Chondrocyte (in vitro differentiated cells): ENCODE measurements around the gene MELK. TPM values are rescaled to one million over a fixed set of nuclear protein-coding genes. Genes with fewer than 3 reads are reported as not detected.
"Not testable (repeated sequence)": the region's sequence is repeated elsewhere in the genome, so short reads cannot be mapped to it uniquely, and the experiment has no call there.

Experiments used
- DNase-seq: peaks from one replicate; pipeline ENCODE4 v3.0.0; 2021; ENCODE audit warnings: mixed read lengths, low spot score
- H3K27ac Mint-ChIP-seq: one replicate; pipeline ENCODE4 v1.8.0; 2021; ENCODE audit warnings: mild to moderate bottlenecking, moderate library complexity, mixed read lengths; ENCODE audit not compliant: unreplicated experiment
- H3K27me3 Mint-ChIP-seq: 2 replicates; pipeline ENCODE4 v1.8.0; 2021; ENCODE audit warnings: low read depth, mixed read lengths
- H3K36me3 Mint-ChIP-seq: 2 replicates; pipeline ENCODE4 v1.8.0; 2021; ENCODE audit warnings: low read depth, mixed read lengths
- H3K4me1 Mint-ChIP-seq: 2 replicates; pipeline ENCODE4 v1.8.0; 2021; ENCODE audit warnings: low read depth, mild to moderate bottlenecking, mixed read lengths
- H3K4me3 Mint-ChIP-seq: one replicate; pipeline ENCODE4 v1.8.0; 2021; ENCODE audit warnings: mild to moderate bottlenecking, moderate library complexity, mixed read lengths; ENCODE audit not compliant: unreplicated experiment
- H3K9me3 Mint-ChIP-seq: 2 replicates; pipeline ENCODE4 v1.8.0; 2021; ENCODE audit warnings: low read depth, mixed read lengths
- long read RNA-seq: library from polyadenylated mRNA; stranded (forward); transcript quantifications from one replicate; pipeline ENCODE4 v2.0.0, GENCODE V29; 2021
- total RNA-seq: library from RNA; stranded (reverse); gene quantifications from 3 replicates; pipeline ENCODE4 v1.2.1, GENCODE V29; 2021
- TF ChIP-seq, protein P1 (sequence below): fragments of 200-600 bp; sonication (generic); IDR thresholded peaks from 2 replicates; pipeline ENCODE4 v1.5.0; 2021; ENCODE audit warnings: antibody characterized with exemption, mild to moderate bottlenecking, moderate library complexity

Gene MELK
- 9.5 to 12.6 TPM (median 10.4 TPM) in 3 replicates for total RNA-seq
- long read RNA-seq, partial matches to known transcripts = 1 of 26 reads
- long read RNA-seq, other reads (novel, unspliced or antisense) = 17 of 26 reads

DNA sequence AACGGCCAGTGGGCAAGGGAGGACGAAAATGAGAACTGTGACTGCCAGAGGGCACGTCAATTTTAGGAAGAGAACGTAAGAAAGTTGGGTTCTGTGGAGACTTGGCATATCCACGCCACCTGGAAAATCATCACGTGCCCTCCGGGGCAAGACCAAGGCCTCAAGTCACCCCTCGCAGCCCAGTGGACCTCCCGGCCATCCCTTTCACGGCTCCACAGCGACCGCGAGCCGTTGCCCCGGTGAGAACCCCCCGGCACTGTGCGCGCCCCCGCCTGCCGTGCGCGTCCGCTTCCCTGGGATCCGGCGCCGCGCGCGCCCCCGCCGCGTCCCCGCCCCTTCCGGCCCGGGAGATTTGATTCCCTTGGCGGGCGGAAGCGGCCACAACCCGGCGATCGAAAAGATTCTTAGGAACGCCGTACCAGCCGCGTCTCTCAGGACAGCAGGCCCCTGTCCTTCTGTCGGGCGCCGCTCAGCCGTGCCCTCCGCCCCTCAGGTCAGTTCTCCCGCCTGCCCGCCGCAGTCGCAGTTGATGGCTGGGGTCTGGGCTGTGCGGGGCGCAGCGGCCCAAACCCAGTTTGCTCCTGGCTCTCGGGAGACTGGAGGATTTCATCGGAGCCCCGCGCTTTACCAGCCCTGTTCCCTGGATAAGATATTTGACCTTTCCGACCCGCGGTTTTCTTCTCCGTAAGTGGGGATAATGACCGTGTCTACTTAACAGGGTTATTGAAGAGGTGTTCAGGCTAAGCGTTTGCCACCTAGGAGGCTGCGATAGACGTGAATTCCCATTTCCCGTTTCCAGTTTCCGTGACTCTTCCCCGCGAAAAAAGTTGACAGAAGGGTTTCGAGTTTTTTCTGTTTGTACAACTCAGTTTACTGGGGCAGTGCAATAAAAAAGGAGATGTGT is at the start of gene MELK:
Gene MELK, plus strand, starts transcription at position 381 of the 904 bp plus-strand sequence. CDS start 8,787 bp downstream, outside the sequence.
- peak; percentile 87 for DNase-seq
- H3K9me3 Mint-ChIP-seq = no peaks in the 10 kb centered on the region
- TF ChIP-seq, protein P1, sequence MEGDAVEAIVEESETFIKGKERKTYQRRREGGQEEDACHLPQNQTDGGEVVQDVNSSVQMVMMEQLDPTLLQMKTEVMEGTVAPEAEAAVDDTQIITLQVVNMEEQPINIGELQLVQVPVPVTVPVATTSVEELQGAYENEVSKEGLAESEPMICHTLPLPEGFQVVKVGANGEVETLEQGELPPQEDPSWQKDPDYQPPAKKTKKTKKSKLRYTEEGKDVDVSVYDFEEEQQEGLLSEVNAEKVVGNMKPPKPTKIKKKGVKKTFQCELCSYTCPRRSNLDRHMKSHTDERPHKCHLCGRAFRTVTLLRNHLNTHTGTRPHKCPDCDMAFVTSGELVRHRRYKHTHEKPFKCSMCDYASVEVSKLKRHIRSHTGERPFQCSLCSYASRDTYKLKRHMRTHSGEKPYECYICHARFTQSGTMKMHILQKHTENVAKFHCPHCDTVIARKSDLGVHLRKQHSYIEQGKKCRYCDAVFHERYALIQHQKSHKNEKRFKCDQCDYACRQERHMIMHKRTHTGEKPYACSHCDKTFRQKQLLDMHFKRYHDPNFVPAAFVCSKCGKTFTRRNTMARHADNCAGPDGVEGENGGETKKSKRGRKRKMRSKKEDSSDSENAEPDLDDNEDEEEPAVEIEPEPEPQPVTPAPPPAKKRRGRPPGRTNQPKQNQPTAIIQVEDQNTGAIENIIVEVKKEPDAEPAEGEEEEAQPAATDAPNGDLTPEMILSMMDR = no peak
- H3K27ac Mint-ChIP-seq = peak within 1 kb of the TSS; percentile 86
- H3K27me3 Mint-ChIP-seq = no peaks in the 10 kb centered on the region
- peaks cover 26% of the 10 kb centered on the region for H3K4me1 Mint-ChIP-seq
- no peaks in the 10 kb centered on the region for H3K36me3 Mint-ChIP-seq
- H3K4me3 Mint-ChIP-seq = peak within 1 kb of the TSS; percentile 90

DNA sequence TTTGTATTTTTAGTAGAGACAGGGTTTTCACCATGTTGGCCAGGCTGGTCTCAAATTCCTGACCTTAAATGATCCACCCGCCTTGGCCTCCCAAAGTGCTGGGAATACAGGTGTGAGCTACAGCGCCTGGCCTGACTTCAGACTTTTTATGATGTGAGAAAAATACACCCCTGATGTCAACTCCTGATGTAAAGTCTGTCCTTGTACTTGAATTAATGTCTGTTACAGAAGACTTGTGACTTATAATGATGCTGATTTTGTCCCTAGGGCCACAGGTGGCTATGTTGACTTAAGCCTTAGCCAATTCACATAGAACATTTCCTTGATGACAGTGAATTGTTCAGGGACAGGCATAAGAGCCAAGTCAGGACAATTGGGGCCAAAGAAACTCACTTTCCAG is 42.5 kb upstream of the MELK start:
- Mint-ChIP-seq H3K9me3 (peaks cover 2% of the 10 kb centered on the region), H3K27ac (no peak overlapping the region), H3K4me3 (no peak overlapping the region), H3K36me3 (no peaks in the 10 kb centered on the region), H3K27me3 (peaks cover 5% of the 10 kb centered on the region), H3K4me1 (no peaks in the 10 kb centered on the region)
- TF ChIP-seq, protein P1 = no peak
- no peak for DNase-seq

GRCh38 chr9:36532353-36532752 is 40.3 kb upstream of the MELK start:
- peaks cover 2% of the 10 kb centered on the region for H3K9me3 Mint-ChIP-seq
- peaks cover 5% of the 10 kb centered on the region for H3K27me3 Mint-ChIP-seq
- H3K4me1 Mint-ChIP-seq = no peaks in the 10 kb centered on the region
- no peak for DNase-seq
- no peaks in the 10 kb centered on the region for H3K36me3 Mint-ChIP-seq
- TF ChIP-seq, protein P1 = no peak
- no peak overlapping the region for H3K27ac Mint-ChIP-seq
- no peak overlapping the region for H3K4me3 Mint-ChIP-seq

GRCh38 chr9:36533726-36534125 is 39.0 kb upstream of the MELK start:
- H3K27ac Mint-ChIP-seq, DNase-seq, H3K9me3 Mint-ChIP-seq, H3K4me1 Mint-ChIP-seq, H3K4me3 Mint-ChIP-seq, H3K27me3 Mint-ChIP-seq, H3K36me3 Mint-ChIP-seq: not testable (repeated sequence)

GRCh38 chr9:36535107-36535506 is 37.6 kb upstream of the MELK start:
- Mint-ChIP-seq H3K9me3 (peaks cover 2% of the 10 kb centered on the region), H3K4me1 (no peaks in the 10 kb centered on the region), H3K27me3 (peaks cover 5% of the 10 kb centered on the region), H3K4me3 (no peak overlapping the region), H3K36me3 (no peaks in the 10 kb centered on the region), H3K27ac (no peak overlapping the region)
- no peak for DNase-seq
- TF ChIP-seq, protein P1 = no peak
